GM12865 (cell line): ENCODE results near the gene PAX7.

Experiments
- DNase-seq: peaks from one replicate; pipeline ENCODE4 v3.0.0; 2010; ENCODE audit warnings: low read depth
- H3K4me3 ChIP-seq: 2 replicates; pipeline ENCODE4 v1.5.1; 2011; ENCODE audit warnings: mild to moderate bottlenecking, low read depth, low read length, control low read depth
- TF ChIP-seq, protein P1 (sequence below): IDR thresholded peaks from 2 replicates; pipeline ENCODE4 v1.5.1; 2011; ENCODE audit warnings: low read length, control low read depth, low read depth, inconsistent platforms; ENCODE audit not compliant: insufficient read depth; ENCODE audit errors: missing control alignments

Gene PAX7

DNA sequence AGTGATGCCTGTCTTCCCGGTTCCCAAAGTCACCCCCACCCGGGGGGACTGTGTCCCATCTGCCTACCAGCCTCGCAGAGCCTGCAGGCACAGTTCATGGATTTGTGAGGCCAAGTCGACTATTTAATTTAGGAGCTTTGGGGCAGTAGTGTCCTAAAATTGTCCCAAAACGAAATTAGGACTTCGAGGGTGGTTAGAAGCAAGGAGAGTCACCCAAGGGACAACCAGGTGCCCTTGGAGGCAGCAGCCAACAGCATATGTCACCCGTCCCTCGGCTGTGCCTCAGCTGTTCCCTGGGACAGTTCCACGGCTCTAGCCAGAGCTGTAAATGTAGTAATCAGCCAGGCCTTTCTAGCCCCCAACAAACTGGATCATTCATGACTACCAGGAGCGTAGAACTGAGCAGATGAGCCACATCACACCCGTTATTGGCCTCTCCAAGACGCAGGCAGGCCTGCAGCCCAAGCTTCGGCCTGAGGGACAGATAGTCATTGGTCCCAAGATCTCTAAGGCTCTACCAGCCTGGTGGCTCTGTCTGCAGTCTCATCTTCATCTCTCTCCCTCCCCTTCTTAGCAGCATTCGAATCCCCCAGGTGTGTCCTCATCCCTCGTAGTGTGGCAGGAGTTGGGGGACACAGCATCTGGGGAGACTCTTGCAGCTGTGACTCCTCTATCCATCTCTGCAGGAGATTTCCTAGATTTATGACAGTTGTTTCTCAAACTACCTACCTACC is 2.9 kb downstream of the PAX7 start:
- no peak for DNase-seq
- no peak overlapping the region for H3K4me3 ChIP-seq
- TF ChIP-seq, protein P1, sequence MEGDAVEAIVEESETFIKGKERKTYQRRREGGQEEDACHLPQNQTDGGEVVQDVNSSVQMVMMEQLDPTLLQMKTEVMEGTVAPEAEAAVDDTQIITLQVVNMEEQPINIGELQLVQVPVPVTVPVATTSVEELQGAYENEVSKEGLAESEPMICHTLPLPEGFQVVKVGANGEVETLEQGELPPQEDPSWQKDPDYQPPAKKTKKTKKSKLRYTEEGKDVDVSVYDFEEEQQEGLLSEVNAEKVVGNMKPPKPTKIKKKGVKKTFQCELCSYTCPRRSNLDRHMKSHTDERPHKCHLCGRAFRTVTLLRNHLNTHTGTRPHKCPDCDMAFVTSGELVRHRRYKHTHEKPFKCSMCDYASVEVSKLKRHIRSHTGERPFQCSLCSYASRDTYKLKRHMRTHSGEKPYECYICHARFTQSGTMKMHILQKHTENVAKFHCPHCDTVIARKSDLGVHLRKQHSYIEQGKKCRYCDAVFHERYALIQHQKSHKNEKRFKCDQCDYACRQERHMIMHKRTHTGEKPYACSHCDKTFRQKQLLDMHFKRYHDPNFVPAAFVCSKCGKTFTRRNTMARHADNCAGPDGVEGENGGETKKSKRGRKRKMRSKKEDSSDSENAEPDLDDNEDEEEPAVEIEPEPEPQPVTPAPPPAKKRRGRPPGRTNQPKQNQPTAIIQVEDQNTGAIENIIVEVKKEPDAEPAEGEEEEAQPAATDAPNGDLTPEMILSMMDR, result no peak

DNA sequence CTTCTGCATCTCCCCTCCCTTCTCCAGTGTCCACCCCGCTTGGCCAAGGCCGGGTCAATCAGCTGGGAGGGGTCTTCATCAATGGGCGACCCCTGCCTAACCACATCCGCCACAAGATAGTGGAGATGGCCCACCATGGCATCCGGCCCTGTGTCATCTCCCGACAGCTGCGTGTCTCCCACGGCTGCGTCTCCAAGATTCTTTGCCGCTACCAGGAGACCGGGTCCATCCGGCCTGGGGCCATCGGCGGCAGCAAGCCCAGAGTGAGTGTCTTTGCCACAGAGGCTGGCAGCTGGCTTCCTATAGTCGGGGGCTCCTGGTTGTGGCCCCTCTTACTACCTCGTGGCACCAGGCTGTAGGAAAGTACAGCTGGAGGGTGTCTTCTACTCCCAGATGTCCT is 3.6 kb downstream of the PAX7 start:
- DNase-seq, result no peak
- TF ChIP-seq, protein P1, result no peak
- H3K4me3 ChIP-seq, result no peak overlapping the region

DNA sequence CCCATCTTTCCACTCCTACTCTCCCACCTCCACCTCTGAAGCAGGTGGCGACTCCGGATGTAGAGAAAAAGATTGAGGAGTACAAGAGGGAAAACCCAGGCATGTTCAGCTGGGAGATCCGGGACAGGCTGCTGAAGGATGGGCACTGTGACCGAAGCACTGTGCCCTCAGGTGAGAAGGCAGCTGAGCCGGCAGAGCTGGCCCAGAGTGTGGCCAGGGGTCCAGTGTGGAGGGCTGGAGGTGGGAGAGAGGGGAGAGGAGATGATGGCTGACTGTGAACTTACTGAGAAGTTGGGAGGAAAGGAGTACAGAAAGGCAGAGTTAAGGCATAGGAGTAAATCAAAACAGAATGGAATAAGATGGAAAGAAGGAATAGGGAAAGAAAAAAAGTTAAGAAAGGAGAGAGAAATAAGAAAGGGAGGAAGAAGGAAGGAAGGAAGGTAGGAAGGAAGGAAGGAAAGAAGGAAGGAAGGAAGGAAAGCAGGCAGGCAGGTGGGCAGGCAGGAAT is 4.5 kb downstream of the PAX7 start:
- H3K4me3 ChIP-seq, result no peak overlapping the region
- DNase-seq, result no peak
- TF ChIP-seq, protein P1, result no peak

DNA sequence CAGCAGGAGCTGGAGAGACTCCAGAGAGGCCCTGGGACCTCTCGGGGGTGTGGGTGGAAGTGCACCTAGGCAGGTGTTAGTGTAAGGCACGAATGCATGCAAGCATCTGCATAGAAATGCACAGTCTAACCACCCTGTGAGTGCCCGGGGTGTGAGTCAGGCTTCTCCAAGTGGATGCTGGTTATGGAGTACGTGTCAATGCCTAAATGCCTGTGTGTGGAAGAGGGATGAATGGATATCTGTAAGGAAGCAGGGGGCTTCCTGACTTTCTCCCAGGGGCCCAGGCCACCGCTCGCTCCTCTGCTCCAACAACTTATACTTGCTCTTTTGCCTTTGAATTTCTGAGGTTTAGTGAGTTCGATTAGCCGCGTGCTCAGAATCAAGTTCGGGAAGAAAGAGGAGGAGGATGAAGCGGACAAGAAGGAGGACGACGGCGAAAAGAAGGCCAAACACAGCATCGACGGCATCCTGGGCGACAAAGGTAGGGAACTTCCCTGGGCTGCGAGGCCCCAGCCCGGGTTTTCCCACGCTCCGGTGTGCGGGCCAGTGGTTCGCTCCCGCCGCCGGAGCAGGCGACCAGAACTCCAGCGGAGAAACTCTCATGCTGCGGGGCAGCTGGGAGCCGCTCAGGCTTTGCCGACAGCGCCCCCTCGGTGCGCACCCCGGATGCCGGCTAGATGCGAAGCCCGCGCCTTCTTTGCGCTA is 5.4 kb downstream of the PAX7 start:
- DNase-seq, result no peak
- TF ChIP-seq, protein P1, result no peak

DNA sequence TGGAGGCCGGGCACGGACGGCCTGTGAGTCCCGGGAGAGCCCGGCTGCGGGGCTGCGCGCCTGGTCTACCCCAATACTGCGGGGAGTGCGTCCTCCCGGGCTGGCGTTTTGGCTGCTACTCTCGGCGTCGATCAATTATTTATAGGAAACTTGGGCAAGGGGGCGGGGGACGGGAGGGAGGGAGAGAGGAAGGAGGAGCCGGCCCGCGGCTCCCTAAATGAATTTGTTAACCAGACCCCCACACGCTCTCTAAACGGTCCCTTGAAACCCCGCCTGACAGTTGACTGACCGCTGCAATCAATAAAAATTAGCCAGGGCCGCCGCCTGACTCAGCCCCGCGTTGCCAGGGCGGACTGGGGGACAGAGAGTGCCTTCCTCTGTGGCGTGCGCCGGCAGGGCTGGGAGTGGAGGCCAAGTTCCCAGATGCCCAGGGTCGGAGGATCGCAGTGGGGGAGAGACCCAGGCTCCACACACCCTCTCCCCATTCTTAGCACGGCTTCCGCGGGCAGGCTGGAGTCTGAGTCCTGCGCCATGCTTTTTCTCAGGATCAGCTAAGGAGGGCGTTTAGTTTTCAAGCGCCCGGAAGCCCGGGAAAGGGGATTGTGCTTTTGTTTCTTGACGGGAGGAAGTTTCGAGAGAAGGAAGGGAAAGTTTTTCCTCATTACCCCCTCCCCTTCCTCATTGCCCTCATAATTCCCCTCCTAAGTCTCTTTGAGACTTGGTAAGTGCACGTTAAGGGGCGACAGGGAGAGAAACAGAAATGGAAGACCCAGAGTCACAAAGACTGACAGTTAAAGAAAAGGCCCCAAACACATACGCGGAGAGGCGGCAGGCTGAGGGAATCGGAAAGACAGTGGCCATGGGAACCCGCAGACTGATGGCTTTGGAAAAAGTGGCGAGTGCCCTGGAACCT is 6.2 kb downstream of the PAX7 start:
- DNase-seq, result no peak
- TF ChIP-seq, protein P1, result no peak
- H3K4me3 ChIP-seq, result no peak overlapping the region

More for the DNA sequence above, 5.4 kb downstream of the PAX7 start:
- H3K4me3 ChIP-seq, result no peak overlapping the region

DNA sequence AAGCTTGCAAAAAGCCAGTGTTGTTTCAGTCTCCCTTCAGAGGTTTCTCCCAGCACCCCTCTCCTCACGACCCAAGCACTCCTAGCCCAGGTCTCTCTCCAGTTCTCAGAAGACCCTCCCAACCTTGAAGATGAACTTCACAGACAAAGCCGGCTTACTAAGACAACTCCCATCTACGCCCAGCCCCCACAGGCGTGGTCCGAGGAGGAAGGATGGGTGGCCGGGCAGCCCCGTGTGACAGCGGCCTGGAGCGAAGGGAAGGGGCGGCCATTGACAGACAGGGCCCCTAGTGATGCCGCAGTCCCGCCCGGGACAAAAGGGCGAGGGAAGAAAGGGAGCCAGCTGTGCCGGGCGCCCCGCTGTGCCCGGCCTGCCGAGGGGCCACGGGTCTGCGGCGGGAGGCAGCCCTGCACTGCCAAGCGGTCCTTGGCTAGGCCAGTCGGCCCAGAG is 6.9 kb downstream of the PAX7 start:
- DNase-seq, result no peak
- H3K4me3 ChIP-seq, result no peak overlapping the region
- TF ChIP-seq, protein P1, result no peak
